ENCODE results near the gene PITPNM3.

Gene PITPNM3

GRCh38 chr17:6408276-6408675, 148.1 kb downstream of the PITPNM3 start:
- no peak for DNase-seq (ENCODE audit: low spot score)

- no peak for DNase-seq (ENCODE audit: low spot score)
These were observed 154.1 kb downstream of the PITPNM3 start for GRCh38 chr17:6402258-6402657.

All from CD4-positive, alpha-beta T cell treated with Interleukin-2 at 100 ng/mL for 4 hours (primary cell).